NCI-H1048 (cell line): ENCODE results near the gene WAPL.

Source experiments
- DNase-seq: peaks from one replicate; lab custom pipeline; 2025; lab: John Stamatoyannopoulos, UW

The WAPL gene

GRCh38 chr10:86451604-86451960 lies 70.0 kb downstream of the WAPL start:
- no peak for DNase-seq

GRCh38 chr10:86450806-86451603 lies 70.6 kb downstream of the WAPL start:
- DNase-seq: no peak

GRCh38 chr10:86449926-86450558 lies 71.5 kb downstream of the WAPL start:
- DNase-seq: no peak

GRCh38 chr10:86447432-86447831 lies 74.2 kb downstream of the WAPL start:
- DNase-seq: no peak

GRCh38 chr10:86446987-86447386 lies 74.6 kb downstream of the WAPL start:
- DNase-seq: no peak

- DNase-seq: no peak
These were observed 75.2 kb downstream of the WAPL start for GRCh38 chr10:86446440-86446839.

- no peak for DNase-seq
These were observed 77.7 kb downstream of the WAPL start for GRCh38 chr10:86443936-86444335.

GRCh38 chr10:86443069-86443468 lies 78.5 kb downstream of the WAPL start:
- no peak for DNase-seq

- DNase-seq: no peak
These were observed 80.4 kb downstream of the WAPL start for GRCh38 chr10:86440874-86441843.

- DNase-seq: no peak
These were observed 82.0 kb downstream of the WAPL start for GRCh38 chr10:86439544-86439943.

GRCh38 chr10:86438091-86438749 lies 83.4 kb downstream of the WAPL start:
- no peak for DNase-seq

GRCh38 chr10:86437447-86437846 lies 84.1 kb downstream of the WAPL start:
- DNase-seq: no peak

GRCh38 chr10:86436963-86437362 lies 84.6 kb downstream of the WAPL start:
- no peak for DNase-seq

- no peak for DNase-seq
These were observed 86.9 kb downstream of the WAPL start for GRCh38 chr10:86434656-86435055.

- DNase-seq: no peak
These were observed 97.9 kb downstream of the WAPL start for GRCh38 chr10:86423739-86424138.

GRCh38 chr10:86419101-86419500 lies 102.5 kb downstream of the WAPL start:
- no peak for DNase-seq

GRCh38 chr10:86415583-86415982 lies 106.0 kb downstream of the WAPL start:
- DNase-seq: no peak

GRCh38 chr10:86415116-86415515 lies 106.5 kb downstream of the WAPL start:
- DNase-seq: no peak

- no peak for DNase-seq
These were observed 108.4 kb downstream of the WAPL start for GRCh38 chr10:86413046-86413728.

- DNase-seq: no peak
These were observed 109.6 kb downstream of the WAPL start for GRCh38 chr10:86411852-86412560.
